CD4-positive, alpha-beta memory T cell (primary cell): Measurements from ENCODE around the gene NLRP3. TPM values are rescaled to one million over a fixed set of nuclear protein-coding genes. Genes with fewer than 3 reads are reported as not detected.
A peak's percentile ranks its signal among the peaks of the same experiment; 100 is the strongest.

Experiments
- CTCF ChIA-PET: fragments of 350-600 bp; sonication (Branson Sonifier 250); formaldehyde crosslinking; loops from one replicate; lab custom pipeline; 2021; ENCODE audit warnings: inconsistent platforms; ENCODE audit not compliant: partially characterized antibody; lab: Charles Lee
- POLR2A ChIA-PET: fragments of 350-600 bp; sonication (Branson Sonifier 250); formaldehyde crosslinking; loops from one replicate; lab custom pipeline; 2021; ENCODE audit not compliant: partially characterized antibody; lab: Charles Lee
- DNase-seq, 5 donors: peaks; one replicate each; pipeline versions ENCODE4 v3.0.0 to v3.0.0-alpha.2; 2020 to 2022; ENCODE audit warnings: mixed read lengths in 1 of 5
- H3K27ac ChIP-seq: one replicate; pipeline ENCODE4 v1.7.0; 2013; ENCODE audit warnings: low read depth, low read length
- H3K27me3 ChIP-seq: 2 replicates; pipeline ENCODE4 v1.7.0; 2013; ENCODE audit warnings: mild to moderate bottlenecking, low read length, moderate library complexity; ENCODE audit not compliant: insufficient read depth
- H3K36me3 ChIP-seq: 2 replicates; pipeline ENCODE4 v1.7.0; 2013; ENCODE audit warnings: mild to moderate bottlenecking, low read length, moderate library complexity; ENCODE audit not compliant: insufficient read depth
- H3K4me1 ChIP-seq: 2 replicates; pipeline ENCODE4 v1.7.0; 2013; ENCODE audit warnings: mild to moderate bottlenecking, low read length, moderate library complexity; ENCODE audit not compliant: insufficient read depth
- H3K4me3 ChIP-seq, 2 donors: one replicate each; pipeline ENCODE4 v1.7.0; 2013; ENCODE audit warnings: low read length in 2 of 2, mild to moderate bottlenecking in 1 of 2
- H3K9me3 ChIP-seq, 2 donors: one replicate each; pipeline ENCODE4 v1.7.0; 2013; ENCODE audit warnings: low read length in 2 of 2, control low read depth in 1 of 2; ENCODE audit not compliant: control insufficient read depth in 1 of 2
- H3K27ac Mint-ChIP-seq, 7 donors: one replicate each; pipeline ENCODE4 v1.8.0; 2020 to 2021; ENCODE audit warnings: mixed read lengths in 7 of 7, mild to moderate bottlenecking in 6 of 7, inconsistent platforms in 3 of 7, moderate library complexity in 3 of 7
- H3K27me3 Mint-ChIP-seq, 2 donors: one replicate each; pipeline ENCODE4 v1.8.0; 2020 to 2021; ENCODE audit warnings: mixed read lengths in 2 of 2
- H3K36me3 Mint-ChIP-seq, 2 donors: one replicate each; pipeline ENCODE4 v1.8.0; 2020 to 2021; ENCODE audit warnings: mixed read lengths in 2 of 2, inconsistent platforms in 1 of 2, mild to moderate bottlenecking in 1 of 2
- H3K4me1 Mint-ChIP-seq, 4 donors: one replicate each; pipeline ENCODE4 v1.8.0; 2020 to 2021; ENCODE audit warnings: mixed read lengths in 4 of 4, mild to moderate bottlenecking in 1 of 4
- H3K4me3 Mint-ChIP-seq, 8 donors: one replicate each; pipeline ENCODE4 v1.8.0; 2020 to 2021; ENCODE audit warnings: mixed read lengths in 8 of 8, mild to moderate bottlenecking in 7 of 8, moderate library complexity in 6 of 8, inconsistent platforms in 3 of 8
- H3K9me3 Mint-ChIP-seq, 8 donors: one replicate each; pipeline ENCODE4 v1.8.0; 2020 to 2021; ENCODE audit warnings: mixed read lengths in 8 of 8, mild to moderate bottlenecking in 5 of 8, inconsistent platforms in 3 of 8, moderate library complexity in 1 of 8
- intact Hi-C: fragments of 100-400 bp; cut with micrococcal nuclease; formaldehyde crosslinking; loops from one replicate; pipeline ENCODE4 v1.15.1; 2023
- polyA plus RNA-seq, 2 donors: library from polyadenylated mRNA; unstranded; fragments of 300-500 nt; fragmentation: Illumina TruSeq; gene quantifications; one replicate each; pipeline ENCODE4 v1.2.3, GENCODE V29; 2021
- total RNA-seq, 2 experiments: library from RNA; stranded (reverse); gene quantifications; one replicate each; pipeline ENCODE4 v1.2.3, GENCODE V29; 2021

NLRP3 gene
- total and polyA plus RNA-seq, 4 experiments from 2014 or later = 3.4 to 14.6 (median 9.2) TPM

DNA sequence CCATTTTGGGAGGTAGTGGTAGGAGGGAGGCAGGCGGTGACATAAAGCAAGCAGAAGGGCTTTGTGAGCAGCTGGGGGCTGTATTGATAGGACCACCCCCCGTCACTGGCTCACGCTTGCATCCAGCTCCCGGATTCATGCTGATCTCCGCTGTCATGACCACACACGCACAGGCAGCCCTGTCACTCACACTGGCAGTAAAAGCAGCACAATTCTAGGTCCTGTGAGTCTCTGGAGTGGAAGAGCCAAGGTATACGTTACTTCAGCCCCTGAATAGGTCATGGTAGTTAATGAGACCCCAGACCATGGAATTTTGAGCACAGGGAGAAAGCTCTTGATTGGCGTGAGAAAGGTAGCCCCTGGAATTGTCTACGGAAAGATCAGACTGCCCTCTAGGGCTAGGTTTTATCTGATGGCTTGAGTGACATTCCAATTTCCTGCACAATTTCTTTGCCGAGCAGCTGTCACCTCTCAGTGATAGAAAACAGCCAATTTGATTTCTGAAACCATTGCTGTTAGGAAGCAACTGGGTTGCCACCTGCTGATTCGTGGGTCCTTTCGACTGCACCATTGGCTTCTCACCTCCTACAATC, 36.6 kb downstream of the NLRP3 start:
- Histone ChIP-seq H3K4me1 (no peaks in the 10 kb centered on the region), H3K27ac (no peak overlapping the region), H3K9me3 (no peaks in the 10 kb centered on the region), H3K27me3 (no peaks in the 10 kb centered on the region), H3K4me3 (no peak overlapping the region), H3K36me3 (peaks cover 3% of the 10 kb centered on the region)
- intact Hi-C loops = no loop called here
- Mint-ChIP-seq H3K4me3 (no peak overlapping the region), H3K4me1 (peaks cover 0 to 12% (median 4%) of the 10 kb centered on the region in 4 donors), H3K9me3 (no peaks in the 10 kb centered on the region), H3K27ac (peak overlapping the region in 1 of 7 donors; percentile 36), H3K36me3 (peaks cover 20 to 26% of the 10 kb centered on the region in 2 donors), H3K27me3 (peaks cover 3 to 5% of the 10 kb centered on the region in 2 donors)
- ChIA-PET POLR2A (interaction anchor here (0.8 kb wide), 1 partner anchor 37 kb away, joined by 4 read pairs; the partner anchor contains the start of gene NLRP3), CTCF (no interaction called here)
- DNase-seq = no peak

DNA sequence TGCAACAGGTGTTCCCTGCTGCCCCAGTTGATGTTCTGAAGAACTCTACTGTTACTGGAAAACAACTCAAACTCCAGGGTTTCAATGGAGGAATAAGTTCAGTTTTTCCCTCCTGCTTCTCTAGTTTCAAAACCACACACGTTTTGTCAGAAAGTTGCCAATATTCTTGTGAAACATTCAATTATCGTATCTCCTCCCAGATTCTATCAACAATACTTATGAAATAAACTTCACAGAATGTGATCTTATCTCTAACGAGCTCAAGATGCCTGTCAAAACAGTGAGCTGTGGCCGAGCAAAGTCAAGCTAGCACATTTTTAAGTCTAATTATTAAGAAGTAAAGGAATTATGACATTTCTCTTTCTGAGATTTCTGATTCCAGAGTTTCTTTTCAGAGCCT, 37.3 kb downstream of the NLRP3 start:
- no peaks in the 10 kb centered on the region for H3K9me3 ChIP-seq
- CTCF ChIA-PET = interaction anchor here (2.9 kb wide), 1 partner anchor 63 kb away, joined by 9 read pairs; no protein-coding TSS in a partner anchor
- POLR2A ChIA-PET = no interaction called here
- Mint-ChIP-seq H3K27ac (no peak overlapping the region), H3K9me3 (no peaks in the 10 kb centered on the region), H3K4me3 (no peak overlapping the region), H3K36me3 (peaks cover 18 to 21% of the 10 kb centered on the region in 2 donors), H3K4me1 (peaks cover 0 to 13% (median 4%) of the 10 kb centered on the region in 4 donors), H3K27me3 (peaks cover 3 to 8% of the 10 kb centered on the region in 2 donors)
- no peaks in the 10 kb centered on the region for H3K4me1 ChIP-seq
- H3K27ac ChIP-seq = no peak overlapping the region
- H3K4me3 ChIP-seq = no peak overlapping the region
- no peaks in the 10 kb centered on the region for H3K27me3 ChIP-seq
- intact Hi-C loops = no loop called here
- H3K36me3 ChIP-seq = peaks cover 3% of the 10 kb centered on the region
- no peak for DNase-seq

DNA sequence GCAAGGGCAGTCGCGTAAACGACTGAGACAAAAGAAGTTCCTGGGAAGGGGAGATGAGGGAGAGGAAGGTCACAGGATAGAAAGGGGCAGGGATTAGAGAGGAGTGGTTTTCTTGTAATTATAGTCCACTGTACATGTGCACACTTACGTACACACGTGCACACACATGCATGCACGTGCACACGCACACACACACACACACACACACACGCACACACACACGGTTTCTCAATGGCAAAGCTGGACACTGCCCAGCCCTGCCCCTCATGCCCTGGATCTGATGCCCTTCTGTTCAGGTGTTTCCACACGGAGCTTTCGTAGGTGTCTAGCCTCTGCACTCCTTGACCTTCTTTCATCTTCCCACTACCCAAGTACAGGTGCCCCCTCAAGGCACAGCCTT, 38.0 kb downstream of the NLRP3 start:
- no peak for DNase-seq
- Mint-ChIP-seq H3K4me1 (peaks cover 0 to 13% (median 4%) of the 10 kb centered on the region in 4 donors), H3K4me3 (no peak overlapping the region), H3K36me3 (peaks cover 13 to 16% of the 10 kb centered on the region in 2 donors), H3K27ac (no peak overlapping the region), H3K9me3 (no peaks in the 10 kb centered on the region), H3K27me3 (peaks cover 6 to 11% of the 10 kb centered on the region in 2 donors)
- Histone ChIP-seq H3K4me3 (no peak overlapping the region), H3K36me3 (no peaks in the 10 kb centered on the region), H3K9me3 (no peaks in the 10 kb centered on the region), H3K4me1 (no peaks in the 10 kb centered on the region), H3K27ac (no peak overlapping the region), H3K27me3 (no peaks in the 10 kb centered on the region)
- intact Hi-C loops = no loop called here
- POLR2A ChIA-PET = no interaction called here
- CTCF ChIA-PET = interaction anchor here (2.9 kb wide), 1 partner anchor 64 kb away, joined by 9 read pairs; no protein-coding TSS in a partner anchor

- H3K4me3 ChIP-seq = no peak overlapping the region
- no peaks in the 10 kb centered on the region for H3K9me3 ChIP-seq
- Mint-ChIP-seq H3K27ac (no peak overlapping the region), H3K36me3 (peaks cover 1 to 7% of the 10 kb centered on the region in 2 donors), H3K9me3 (no peaks in the 10 kb centered on the region), H3K4me3 (no peak overlapping the region), H3K27me3 (peaks cover 8 to 11% of the 10 kb centered on the region in 2 donors), H3K4me1 (peaks cover 0 to 9% (median 3%) of the 10 kb centered on the region in 4 donors)
- intact Hi-C loops = no loop called here
- no peaks in the 10 kb centered on the region for H3K36me3 ChIP-seq
- no peak for DNase-seq
- CTCF ChIA-PET = interaction anchor here (2.9 kb wide), 1 partner anchor 66 kb away, joined by 9 read pairs; no protein-coding TSS in a partner anchor
- no peak overlapping the region for H3K27ac ChIP-seq
- no peaks in the 10 kb centered on the region for H3K4me1 ChIP-seq
- POLR2A ChIA-PET = no interaction called here
- no peaks in the 10 kb centered on the region for H3K27me3 ChIP-seq
These were observed 40.0 kb downstream of the NLRP3 start for GRCh38 chr1:247456021-247456420.

- Histone ChIP-seq H3K9me3 (no peaks in the 10 kb centered on the region), H3K27me3 (no peaks in the 10 kb centered on the region), H3K4me3 (no peak overlapping the region), H3K36me3 (no peaks in the 10 kb centered on the region), H3K27ac (no peak overlapping the region), H3K4me1 (no peaks in the 10 kb centered on the region)
- CTCF ChIA-PET = interaction anchor here (0.7 to 1.8 kb wide), 2 partner anchors 30 to 67 kb away, joined by 4 to 10 read pairs; no protein-coding TSS in a partner anchor
- no peaks in the 10 kb centered on the region for H3K36me3 Mint-ChIP-seq
- peak overlapping the region in 4 of 7 donors; percentile 3 to 51 (median 26) for H3K27ac Mint-ChIP-seq
- H3K27me3 Mint-ChIP-seq = peaks cover 9 to 11% of the 10 kb centered on the region in 2 donors
- intact Hi-C loops = no loop called here
- DNase-seq = no peak
- H3K4me1 Mint-ChIP-seq = peaks cover 0 to 9% (median 3%) of the 10 kb centered on the region in 4 donors
- no peak overlapping the region for H3K4me3 Mint-ChIP-seq
- no peaks in the 10 kb centered on the region for H3K9me3 Mint-ChIP-seq
- POLR2A ChIA-PET = no interaction called here
These were observed 41.1 kb downstream of the NLRP3 start for GRCh38 chr1:247456914-247457639.

DNA sequence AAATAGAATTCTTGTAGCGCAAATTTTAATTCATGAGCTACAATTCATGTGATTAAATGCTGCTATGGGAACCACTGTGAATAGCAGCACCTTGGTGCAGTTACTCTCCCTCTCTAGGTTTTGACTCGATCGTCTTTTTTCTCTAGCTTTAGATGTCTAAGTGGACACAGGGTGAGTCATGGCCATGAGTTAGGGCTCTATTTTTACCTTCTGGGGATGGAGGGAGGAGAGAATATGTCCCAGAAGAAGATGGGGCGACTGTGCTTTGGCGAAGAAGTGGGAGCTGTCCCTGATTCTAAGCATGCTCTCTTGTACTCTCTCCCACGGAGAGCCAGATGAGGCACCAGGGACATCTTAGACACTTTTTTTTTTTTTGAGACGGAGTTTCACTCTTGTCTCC, 43.5 kb downstream of the NLRP3 start:
- ChIA-PET CTCF (interaction anchor here (0.6 to 1.7 kb wide), 3 partner anchors 69 to 1000 kb away, joined by 4 to 9 read pairs (median 5); no protein-coding TSS in a partner anchor), POLR2A (no interaction called here)
- Histone ChIP-seq H3K4me3 (no peak overlapping the region), H3K4me1 (no peaks in the 10 kb centered on the region), H3K36me3 (no peaks in the 10 kb centered on the region), H3K9me3 (no peaks in the 10 kb centered on the region), H3K27ac (no peak overlapping the region), H3K27me3 (no peaks in the 10 kb centered on the region)
- Mint-ChIP-seq H3K36me3 (no peaks in the 10 kb centered on the region), H3K27me3 (peaks cover 10 to 13% of the 10 kb centered on the region in 2 donors), H3K4me3 (no peak overlapping the region), H3K4me1 (peaks cover 0 to 9% (median 3%) of the 10 kb centered on the region in 4 donors), H3K9me3 (peaks cover 0 to 3% (median 0%) of the 10 kb centered on the region in 8 donors), H3K27ac (no peak overlapping the region)
- DNase-seq = no peak
- intact Hi-C loops = no loop called here

- Histone ChIP-seq H3K4me1 (no peaks in the 10 kb centered on the region), H3K36me3 (no peaks in the 10 kb centered on the region), H3K4me3 (no peak overlapping the region), H3K27me3 (no peaks in the 10 kb centered on the region), H3K27ac (no peak overlapping the region), H3K9me3 (no peaks in the 10 kb centered on the region)
- Mint-ChIP-seq H3K4me1 (no peaks in the 10 kb centered on the region), H3K4me3 (no peak overlapping the region), H3K27ac (no peak overlapping the region), H3K27me3 (peaks cover 4 to 12% of the 10 kb centered on the region in 2 donors), H3K36me3 (no peaks in the 10 kb centered on the region), H3K9me3 (peaks cover 0 to 3% (median 0%) of the 10 kb centered on the region in 8 donors)
- ChIA-PET CTCF (no interaction called here), POLR2A (no interaction called here)
- no peak for DNase-seq
- intact Hi-C loops = no loop called here
These were observed 49.8 kb downstream of the NLRP3 start for GRCh38 chr1:247465796-247466195.
